ENCODE results near the gene DELE1.

- TF ChIP-seq POLR2A (IDR thresholded peaks at IDR 0.05) (no peak), CTCF (IDR thresholded peaks at IDR 0.05) (no peak)
These were observed 17.6 kb downstream of the DELE1 start for GRCh38 chr5:141941307-141941706.

Data from lower leg skin (tissue), 3 donors.